Dedifferentiated amniotic fluid mesenchymal stem cell (primary cell): ENCODE data around the gene ZNF428.
"Not testable (repeated sequence)": the region's sequence is repeated elsewhere in the genome, so short reads cannot be mapped to it uniquely, and the experiment has no call there.

ENCODE experiments used
- DNase-seq: peaks from one replicate; pipeline ENCODE4 v3.0.0-alpha.2; 2016; ENCODE audit errors: extremely low spot score

Gene ZNF428

DNA sequence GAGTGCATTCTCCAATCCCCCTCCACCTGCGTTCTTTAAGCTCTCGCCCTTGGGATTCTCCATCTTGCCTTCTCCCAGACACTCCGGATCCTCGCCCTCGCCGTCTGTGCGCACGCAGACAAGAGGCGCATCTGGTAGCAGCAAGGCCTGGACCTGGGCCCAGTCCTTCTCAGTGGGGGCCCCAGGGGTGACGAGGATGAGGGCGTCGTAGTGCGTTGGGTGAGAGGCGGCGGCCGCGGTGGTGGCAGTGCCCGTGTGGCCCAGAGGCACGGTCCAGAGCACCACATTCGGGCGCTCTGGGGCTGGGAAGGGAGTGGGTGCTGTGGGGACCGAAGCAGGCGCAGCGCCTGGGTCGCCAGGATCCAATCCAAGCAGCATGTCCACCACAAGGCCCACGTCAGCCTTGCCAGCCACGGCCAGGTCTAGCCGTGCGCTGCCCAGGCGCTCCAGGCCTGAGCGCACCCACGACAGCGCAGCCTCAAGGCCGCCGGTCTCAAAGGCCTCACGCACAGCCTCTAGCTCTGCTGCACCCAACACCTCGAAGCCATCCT is 26.6 kb downstream of the ZNF428 start:
- DNase-seq = no peak

DNA sequence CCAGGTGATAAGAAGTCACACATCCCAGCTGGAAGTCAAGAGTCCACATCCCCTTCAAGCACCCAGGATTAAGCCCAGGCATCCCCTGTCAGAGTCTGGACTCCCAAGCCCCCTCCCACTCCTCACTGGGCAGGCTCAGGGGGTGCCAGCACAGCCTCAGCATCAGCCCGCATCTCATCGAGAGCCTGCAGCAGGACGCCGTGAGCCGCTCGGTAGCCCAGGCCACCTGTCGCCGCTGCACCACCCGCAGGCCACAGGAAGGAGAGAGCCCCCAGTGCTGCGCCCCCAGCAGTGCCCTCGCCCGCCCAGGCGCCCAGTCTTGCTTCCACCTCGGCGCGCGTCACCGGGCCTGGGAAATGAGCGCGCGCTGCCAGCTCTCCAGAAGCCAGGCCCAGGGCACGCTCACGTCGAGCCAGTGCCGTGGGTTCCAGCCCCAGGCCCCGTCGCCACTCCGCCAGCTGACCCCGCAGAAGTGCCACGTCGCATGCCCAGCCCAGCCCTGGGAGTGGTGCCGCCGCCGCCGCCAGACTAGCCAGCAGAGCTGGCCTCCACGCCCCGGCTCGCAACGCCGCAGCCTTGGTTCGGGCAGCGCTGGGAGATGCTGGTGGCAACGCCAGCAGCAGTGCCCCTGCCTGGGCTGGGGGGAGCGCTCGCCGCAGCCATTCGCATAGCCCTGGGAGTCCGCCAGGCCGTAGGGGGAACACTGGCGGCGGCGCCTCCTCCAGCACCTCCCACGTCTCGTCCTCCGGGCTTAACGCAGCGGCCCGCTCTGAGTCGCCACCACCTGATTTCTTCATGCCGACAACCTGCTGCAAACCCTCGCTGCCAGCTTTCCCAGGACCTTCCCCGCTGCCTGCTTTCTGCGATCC is 27.3 kb downstream of the ZNF428 start:
- DNase-seq = no peak

DNA sequence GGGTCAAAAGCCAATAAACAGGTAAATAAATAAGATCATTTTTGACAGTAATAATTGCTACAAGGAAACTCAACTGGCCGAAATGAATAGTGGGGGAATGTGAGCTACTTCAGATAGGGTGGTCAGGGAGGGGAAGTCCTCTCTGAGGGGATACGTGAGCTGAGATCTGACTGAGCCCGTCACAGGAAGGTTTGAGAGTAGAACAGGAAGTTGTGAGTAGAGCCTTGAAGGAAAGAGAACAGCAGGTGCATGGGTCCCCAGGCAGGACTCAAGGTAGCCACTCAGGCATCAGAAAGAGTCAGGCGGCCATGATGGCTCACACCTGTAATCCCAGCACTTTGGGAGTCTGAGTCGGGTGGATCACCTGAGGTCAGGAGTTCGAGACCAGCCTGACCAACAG is 29.8 kb downstream of the ZNF428 start:
- no peak for DNase-seq

- no peak for DNase-seq
These were observed 30.2 kb downstream of the ZNF428 start for GRCh38 chr19:43589277-43589676.

DNA sequence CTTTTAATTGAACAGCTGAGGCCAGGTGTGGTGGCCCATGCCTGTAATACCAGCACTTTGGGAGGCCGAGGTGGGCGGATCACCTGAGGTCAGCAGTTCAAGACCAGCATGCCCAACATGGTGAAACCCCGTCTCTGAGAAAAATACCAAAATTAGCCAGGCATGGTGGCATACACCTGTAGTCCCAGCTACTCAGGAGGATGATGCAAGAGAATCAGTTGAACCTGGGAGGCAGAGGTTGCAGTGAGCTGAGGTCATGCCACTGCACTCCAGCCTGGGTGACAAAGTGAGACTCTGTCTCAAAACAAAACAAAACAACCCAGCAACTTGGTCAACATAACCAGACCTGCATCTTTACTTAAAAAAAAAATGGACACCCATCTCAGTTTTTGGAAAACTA is 32.4 kb downstream of the ZNF428 start:
- not testable (repeated sequence) for DNase-seq

DNA sequence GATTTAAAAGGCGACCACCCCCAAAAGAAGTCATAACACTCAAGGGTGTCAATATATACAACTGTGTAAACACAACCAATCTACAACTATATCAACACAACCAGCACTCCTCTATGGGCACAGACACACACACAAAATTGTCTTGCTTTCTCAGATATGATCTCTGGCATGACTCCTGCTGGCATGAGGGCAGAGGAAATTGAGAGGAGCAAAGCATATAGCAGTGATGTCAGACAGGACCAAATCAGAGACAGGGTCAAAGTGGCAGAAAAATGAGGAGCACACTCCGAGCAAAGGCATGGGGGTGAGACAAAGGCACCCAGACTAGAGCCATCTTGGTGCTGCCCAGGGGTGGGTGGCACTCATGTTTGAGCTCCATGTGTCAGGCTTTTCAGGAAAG is 33.1 kb downstream of the ZNF428 start:
- no peak for DNase-seq

DNA sequence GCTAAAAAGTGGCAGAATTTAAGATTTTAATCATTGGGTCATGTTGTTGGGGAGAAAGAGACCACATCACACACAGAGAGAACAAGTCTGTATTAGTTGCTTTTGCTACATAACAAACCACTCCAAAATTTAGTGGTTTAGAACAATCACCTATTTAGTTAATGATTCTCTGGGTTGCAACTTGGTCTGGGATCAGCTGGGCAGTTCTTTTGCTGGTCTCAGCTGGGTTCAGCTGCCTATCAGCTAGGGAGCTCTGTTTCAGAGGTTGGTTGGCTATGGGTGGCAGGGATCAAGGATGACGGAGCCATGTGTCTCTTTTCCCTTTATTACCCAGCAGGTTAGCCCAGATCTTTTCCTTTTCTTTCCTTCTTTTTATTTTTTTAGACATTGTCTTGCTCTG is 34.9 kb downstream of the ZNF428 start:
- no peak for DNase-seq

- DNase-seq = no peak
These were observed 36.9 kb downstream of the ZNF428 start for GRCh38 chr19:43582495-43582894.

- DNase-seq = no peak
These were observed 38.0 kb downstream of the ZNF428 start for GRCh38 chr19:43581467-43581866.

GRCh38 chr19:43578787-43579186 is 40.6 kb downstream of the ZNF428 start:
- no peak for DNase-seq

- no peak for DNase-seq
These were observed 43.2 kb downstream of the ZNF428 start for GRCh38 chr19:43575955-43576878.

DNA sequence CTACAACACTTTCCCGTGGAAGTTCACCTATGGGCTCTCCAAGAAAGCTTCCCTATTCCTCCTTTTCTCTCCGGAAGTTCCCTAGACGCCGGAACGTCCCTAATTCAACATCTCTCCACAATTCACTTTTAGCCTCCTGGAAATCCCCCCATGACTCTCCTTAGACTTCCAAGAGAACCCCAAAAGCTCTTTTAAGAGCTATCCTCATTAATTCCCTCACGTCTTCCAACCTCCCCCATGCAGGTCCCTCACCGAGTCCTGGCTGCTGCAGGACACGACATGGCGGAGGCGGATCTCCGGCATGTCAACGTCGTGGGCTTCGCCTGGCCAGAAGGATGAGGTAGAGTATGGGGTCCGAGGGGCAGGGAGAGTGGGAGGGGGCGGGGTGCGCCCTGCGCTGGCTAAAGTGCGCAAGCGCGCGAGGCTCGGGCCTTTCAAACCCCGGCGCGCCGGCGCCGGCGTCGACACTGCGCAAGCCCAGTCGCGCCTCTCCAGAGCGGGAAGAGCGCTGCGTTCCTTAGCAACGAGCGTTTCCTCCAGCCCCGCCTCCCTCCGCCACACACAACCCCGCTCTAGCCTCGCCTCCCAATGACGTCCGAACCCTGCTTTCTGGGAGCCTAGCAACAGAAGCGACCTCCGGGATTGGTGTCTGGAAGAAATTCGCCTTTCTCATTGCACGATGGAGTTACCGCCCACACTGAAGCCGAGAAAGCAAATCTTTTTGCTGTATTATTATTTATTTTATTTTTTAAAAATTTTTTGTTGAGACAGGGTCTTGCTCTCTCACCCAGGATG is 44.1 kb downstream of the ZNF428 start, which contains the start of the genes PINLYP and XRCC1:
TSS of gene PINLYP (plus strand) at position 646 of the 795 bp plus-strand sequence. CDS start 1,391 bp downstream, outside the sequence.
TSS of gene XRCC1 (minus strand) at position 372 of the 795 bp plus-strand sequence. CDS start at position 303, 69 bp downstream.
- DNase-seq = peak; percentile 99

GRCh38 chr19:43574424-43575155 is 44.8 kb downstream of the ZNF428 start:
- DNase-seq = no peak

DNA sequence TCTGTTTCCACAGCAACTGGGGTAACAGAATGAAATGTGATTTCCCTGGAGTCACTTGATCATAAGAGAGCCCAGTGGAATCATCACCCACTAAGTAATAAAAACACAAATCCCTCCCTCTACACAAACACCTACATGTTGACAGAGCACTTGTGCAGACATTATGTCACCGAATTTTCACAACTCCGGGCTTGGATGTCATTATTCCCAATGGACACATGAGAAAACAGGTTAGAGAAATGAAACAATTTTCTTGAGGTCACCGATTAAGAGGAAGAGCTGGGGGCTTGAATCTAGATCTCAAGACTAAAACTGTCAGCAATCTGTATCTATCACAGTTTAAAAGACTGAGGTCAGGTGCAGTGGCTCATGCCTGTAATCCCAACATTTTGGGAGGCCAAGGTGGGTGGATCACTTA is 47.2 kb downstream of the ZNF428 start:
- no peak for DNase-seq

DNA sequence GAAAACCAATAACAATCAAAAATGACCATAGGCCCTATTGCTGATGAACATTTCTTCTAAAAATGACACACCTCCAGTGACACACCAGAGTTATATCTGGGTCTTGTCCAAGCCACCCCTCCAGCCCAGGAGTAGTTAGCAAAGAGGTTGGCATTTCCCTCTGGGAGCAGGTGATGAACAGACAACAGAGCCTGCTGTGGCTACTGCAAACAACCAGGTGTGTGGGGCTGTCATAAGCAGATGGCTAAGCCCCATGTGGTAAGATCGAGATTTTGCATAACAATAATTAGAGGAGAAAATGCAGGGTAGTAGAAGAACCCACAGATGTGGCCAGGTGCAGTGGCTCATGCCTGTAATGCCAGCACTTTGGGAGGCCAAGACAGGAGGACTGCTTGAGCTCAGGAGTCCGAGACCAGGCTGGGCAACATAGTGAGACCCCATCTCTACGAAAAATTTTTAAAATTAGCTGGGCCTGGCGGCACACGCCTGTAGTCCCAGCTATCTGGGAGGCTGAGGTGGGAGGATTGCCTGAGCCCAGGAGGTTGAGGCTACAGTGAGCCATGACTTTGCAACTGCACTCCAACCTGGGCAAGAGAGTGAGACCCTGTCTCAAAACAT is 49.1 kb downstream of the ZNF428 start:
- DNase-seq = no peak

DNA sequence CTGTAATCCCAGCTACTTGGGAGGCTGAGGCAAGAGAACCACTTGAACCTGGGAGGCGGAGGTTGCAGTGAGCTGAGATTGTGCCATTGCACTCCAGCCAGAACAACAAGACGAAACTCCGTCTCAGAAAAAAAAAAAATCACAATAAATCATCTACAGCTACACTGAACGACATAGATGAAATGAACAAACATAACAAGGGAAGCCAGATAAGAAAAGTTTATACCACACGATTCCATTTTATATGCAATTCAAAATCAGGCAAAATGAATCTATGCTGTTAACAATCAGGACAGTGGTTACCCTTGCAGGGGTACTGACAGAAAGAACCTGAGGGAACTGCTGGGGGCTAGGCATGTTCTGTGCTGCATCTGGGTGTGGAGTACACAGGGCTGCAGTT is 49.8 kb downstream of the ZNF428 start:
- DNase-seq = no peak

DNA sequence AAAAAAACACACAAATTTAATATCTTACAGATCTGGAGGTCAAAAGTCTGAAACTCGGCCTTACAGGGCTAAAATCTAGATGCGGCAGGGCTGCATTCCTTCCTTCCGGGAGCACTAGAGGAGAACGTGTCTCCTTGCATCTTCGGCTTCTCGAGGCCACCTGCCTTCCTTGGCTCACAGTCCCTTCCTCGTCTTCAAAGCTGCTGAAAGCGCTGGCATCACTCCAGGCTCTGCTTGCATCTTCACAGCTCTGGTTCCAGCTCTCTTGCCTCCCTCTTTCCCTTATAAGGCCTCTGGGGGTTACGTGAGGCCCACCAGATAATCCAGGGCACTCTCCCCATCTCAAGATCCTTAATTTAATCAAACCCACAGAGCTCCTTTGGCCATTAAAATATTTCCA is 54.6 kb downstream of the ZNF428 start:
- no peak for DNase-seq

DNA sequence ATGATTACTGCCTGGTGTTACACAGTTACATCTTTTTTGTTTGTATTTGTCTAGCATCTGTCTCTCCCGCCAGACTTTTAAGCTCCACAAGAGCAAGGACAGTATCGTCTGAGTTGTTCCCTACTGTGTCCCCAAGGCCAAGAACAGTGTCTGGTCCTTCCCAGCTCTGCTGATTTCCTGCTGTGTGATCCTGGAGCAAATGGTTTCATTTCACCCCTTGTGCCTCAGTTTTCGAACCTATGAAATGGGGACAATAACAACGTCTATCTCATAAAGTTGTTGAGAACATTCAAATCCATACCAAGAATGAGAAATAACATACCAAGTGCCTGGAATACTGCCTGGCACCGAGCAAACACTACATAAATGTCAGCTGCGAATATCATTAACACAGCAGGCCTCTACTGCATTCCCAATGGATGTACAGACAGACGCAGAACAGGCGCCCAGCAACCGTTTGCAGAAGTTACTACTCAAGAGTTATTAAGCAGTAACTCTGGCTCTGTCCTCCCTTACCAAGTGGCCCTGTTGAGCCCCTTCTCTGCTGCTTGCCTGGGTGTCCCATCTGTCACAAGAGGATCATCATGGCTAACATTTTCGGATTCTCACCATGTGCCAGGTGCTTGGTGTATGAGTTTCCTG is 55.5 kb downstream of the ZNF428 start:
- DNase-seq = no peak

DNA sequence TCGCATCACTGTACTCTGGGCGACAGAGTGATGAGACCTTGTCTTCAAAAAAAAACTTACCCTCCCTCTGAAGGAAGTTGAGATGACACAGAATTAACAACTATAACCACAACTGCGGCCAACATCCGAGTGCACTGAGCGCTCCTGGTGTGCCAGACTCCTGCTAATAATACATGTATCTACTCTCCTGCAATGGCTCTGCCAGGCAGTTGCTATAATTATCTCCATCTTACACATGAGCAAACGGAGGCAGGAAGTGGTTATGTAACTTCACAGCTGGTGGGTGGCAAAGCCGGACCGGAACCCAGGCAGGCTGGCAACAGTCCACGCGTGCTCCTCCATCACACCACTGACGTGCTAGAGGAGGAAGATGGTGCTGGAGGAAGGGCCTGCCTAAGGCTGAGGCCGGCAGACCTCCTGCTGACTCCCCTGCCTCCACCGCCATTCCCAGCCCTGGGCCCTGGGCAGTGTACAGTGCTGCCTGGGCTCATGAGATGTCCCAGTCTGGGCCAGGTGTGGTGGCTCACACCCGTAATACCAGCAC is 56.7 kb downstream of the ZNF428 start:
- no peak for DNase-seq
